Epithelial cell of proximal tubule (primary cell): ENCODE measurements around the gene AOPEP. TPM values are rescaled to one million over a fixed set of nuclear protein-coding genes. Genes with fewer than 3 reads are reported as not detected.

Source experiments
- DNase-seq: peaks from one replicate; pipeline ENCODE4 v3.0.0-alpha.2; 2011; ENCODE audit warnings: low read depth
- H3K4me3 ChIP-seq: 2 replicates; pipeline ENCODE4 v1.5.1; 2011; ENCODE audit warnings: low read depth, mild to moderate bottlenecking, low read length
- CTCF ChIP-seq: conservative IDR thresholded peaks from 2 replicates; pipeline ENCODE4 v1.5.1; 2012; ENCODE audit warnings: low read depth, mild to moderate bottlenecking, low read length
- total RNA-seq: library from RNA; depleted of rRNA; stranded (reverse); fragments of >200 nt; gene quantifications from 2 replicates; pipeline ENCODE4 v1.2.3, GENCODE V29; 2015

AOPEP gene
- total RNA-seq, 1 donor from 2014 or later: 27.0 TPM

- no peak for DNase-seq
- TF ChIP-seq CTCF: no peak
- no peak overlapping the region for H3K4me3 ChIP-seq
These were observed 44.6 kb downstream of the AOPEP start for GRCh38 chr9:94771096-94771495.

- no peak overlapping the region for H3K4me3 ChIP-seq
- no peak for DNase-seq
- TF ChIP-seq CTCF: no peak
These were observed 45.6 kb downstream of the AOPEP start for GRCh38 chr9:94772144-94772543.

- no peak overlapping the region for H3K4me3 ChIP-seq
- no peak for TF ChIP-seq CTCF
- no peak for DNase-seq
These were observed 46.3 kb downstream of the AOPEP start for GRCh38 chr9:94772639-94773303.

GRCh38 chr9:94773655-94774054 is 47.2 kb downstream of the AOPEP start:
- no peak for DNase-seq
- no peak overlapping the region for H3K4me3 ChIP-seq
- TF ChIP-seq CTCF: no peak

- no peak overlapping the region for H3K4me3 ChIP-seq
- no peak for TF ChIP-seq CTCF
- DNase-seq: no peak
These were observed 51.5 kb downstream of the AOPEP start for GRCh38 chr9:94778013-94778412.

- no peak for TF ChIP-seq CTCF
- H3K4me3 ChIP-seq: no peak overlapping the region
- DNase-seq: no peak
These were observed 52.5 kb downstream of the AOPEP start for GRCh38 chr9:94779031-94779430.

GRCh38 chr9:94779693-94780290 is 53.3 kb downstream of the AOPEP start:
- H3K4me3 ChIP-seq: no peak overlapping the region
- TF ChIP-seq CTCF: no peak
- DNase-seq: no peak
